ENCODE measurements around the gene REM2. TPM values are rescaled to one million over a fixed set of nuclear protein-coding genes. Genes with fewer than 3 reads are reported as not detected.

REM2 gene
- total RNA-seq, 2 experiments from 2014 or later: 1.5 to 5.7 TPM

DNA sequence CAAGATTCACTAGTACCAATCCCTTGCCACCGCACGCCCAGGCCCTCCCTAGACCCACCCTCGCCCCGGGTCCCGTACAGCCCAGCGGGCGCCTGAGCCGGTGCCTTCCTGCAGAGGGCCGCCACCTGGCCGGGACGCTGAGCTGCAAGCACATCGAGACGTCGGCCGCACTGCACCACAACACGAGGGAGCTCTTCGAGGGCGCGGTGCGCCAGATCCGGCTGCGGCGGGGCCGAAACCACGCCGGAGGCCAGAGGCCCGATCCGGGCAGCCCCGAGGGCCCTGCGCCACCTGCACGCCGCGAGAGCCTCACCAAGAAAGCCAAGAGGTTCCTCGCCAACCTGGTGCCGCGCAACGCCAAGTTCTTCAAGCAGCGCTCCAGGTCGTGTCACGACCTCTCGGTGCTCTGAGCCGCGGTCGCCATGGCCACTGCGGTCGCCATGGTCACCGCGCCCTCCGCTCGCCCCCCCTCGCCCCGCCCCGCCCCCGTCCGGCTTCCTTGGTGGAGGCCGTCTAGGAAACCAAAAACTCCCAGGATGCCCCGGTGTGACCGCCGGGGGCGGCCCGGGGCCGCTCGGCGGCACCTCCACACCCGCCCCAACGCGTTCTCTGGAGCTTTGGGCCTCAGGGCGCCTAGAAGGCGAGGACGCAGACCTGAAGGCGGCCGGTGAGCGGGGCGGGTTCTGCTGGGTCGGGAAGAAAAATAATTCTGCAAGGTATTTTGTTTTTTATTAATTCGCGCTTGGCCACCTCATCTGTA lies 3.7 kb downstream of the REM2 start:
- TF ChIP-seq, protein P1, sequence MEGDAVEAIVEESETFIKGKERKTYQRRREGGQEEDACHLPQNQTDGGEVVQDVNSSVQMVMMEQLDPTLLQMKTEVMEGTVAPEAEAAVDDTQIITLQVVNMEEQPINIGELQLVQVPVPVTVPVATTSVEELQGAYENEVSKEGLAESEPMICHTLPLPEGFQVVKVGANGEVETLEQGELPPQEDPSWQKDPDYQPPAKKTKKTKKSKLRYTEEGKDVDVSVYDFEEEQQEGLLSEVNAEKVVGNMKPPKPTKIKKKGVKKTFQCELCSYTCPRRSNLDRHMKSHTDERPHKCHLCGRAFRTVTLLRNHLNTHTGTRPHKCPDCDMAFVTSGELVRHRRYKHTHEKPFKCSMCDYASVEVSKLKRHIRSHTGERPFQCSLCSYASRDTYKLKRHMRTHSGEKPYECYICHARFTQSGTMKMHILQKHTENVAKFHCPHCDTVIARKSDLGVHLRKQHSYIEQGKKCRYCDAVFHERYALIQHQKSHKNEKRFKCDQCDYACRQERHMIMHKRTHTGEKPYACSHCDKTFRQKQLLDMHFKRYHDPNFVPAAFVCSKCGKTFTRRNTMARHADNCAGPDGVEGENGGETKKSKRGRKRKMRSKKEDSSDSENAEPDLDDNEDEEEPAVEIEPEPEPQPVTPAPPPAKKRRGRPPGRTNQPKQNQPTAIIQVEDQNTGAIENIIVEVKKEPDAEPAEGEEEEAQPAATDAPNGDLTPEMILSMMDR (conservative IDR thresholded peaks at IDR 0.05; ENCODE audit: low read length): peak; percentile 65
- TF ChIP-seq EZH2phosphoT487 (IDR thresholded peaks at IDR 0.05; ENCODE audit: borderline replicate concordance, low read depth, low read length): no peak
- H3K9me2 ChIP-seq (ENCODE audit: insufficient read depth, low read length): no peaks in the 10 kb centered on the region
- ChIA-PET POLR2A (interaction anchor here (0.6 to 7.6 kb wide), 8 partner anchors 13 to 461 kb away, joined by 3 to 65 read pairs (median 4); partner anchors contain the start of genes LRP10 and RBM23), CTCF (ENCODE audit: unreplicated experiment) (interaction anchor here (0.6 to 2.0 kb wide), 3 partner anchors 11 to 13 kb away, joined by 3 to 5 read pairs (median 3); no protein-coding TSS in a partner anchor)
- peak overlapping the region; percentile 43; the same call in 1 of the 2 replicates for H2AFZ ChIP-seq (ENCODE audit: low read length)
- H4K20me1 ChIP-seq (ENCODE audit: insufficient read depth, low read length): no peaks in the 10 kb centered on the region
- peak overlapping the region; percentile 71 for H3K4me3 ChIP-seq (ENCODE audit: low read depth, low read length, poor library complexity, severe bottlenecking)
- peaks cover 80% of the 10 kb centered on the region for H3K4me1 ChIP-seq (ENCODE audit: insufficient read depth, low read length, poor library complexity, severe bottlenecking)
- no peaks in the 10 kb centered on the region for H3K9me3 ChIP-seq (ENCODE audit: low read length)
- peak overlapping the region; percentile 79 for H3K4me2 ChIP-seq (ENCODE audit: low read length)
- DNase-seq (ENCODE audit: low spot score): peak; percentile 86
- H3K36me3 ChIP-seq (ENCODE audit: insufficient read depth, low read length): no peaks in the 10 kb centered on the region
- intact Hi-C loops (cut with micrococcal nuclease; ENCODE audit: unreplicated experiment): loop anchor here (1.0 to 5.0 kb wide), 3 partner anchors 15 to 964 kb away; partner anchors contain the start of gene LRP10
- H3K79me2 ChIP-seq (ENCODE audit: insufficient read depth, low read depth, low read length): no peaks in the 10 kb centered on the region
- H3K27ac ChIP-seq (ENCODE audit: low read depth, low read length, poor library complexity, severe bottlenecking): peak overlapping the region; percentile 96
- BruUV-seq (replicated peaks): no TSS peak

DNA sequence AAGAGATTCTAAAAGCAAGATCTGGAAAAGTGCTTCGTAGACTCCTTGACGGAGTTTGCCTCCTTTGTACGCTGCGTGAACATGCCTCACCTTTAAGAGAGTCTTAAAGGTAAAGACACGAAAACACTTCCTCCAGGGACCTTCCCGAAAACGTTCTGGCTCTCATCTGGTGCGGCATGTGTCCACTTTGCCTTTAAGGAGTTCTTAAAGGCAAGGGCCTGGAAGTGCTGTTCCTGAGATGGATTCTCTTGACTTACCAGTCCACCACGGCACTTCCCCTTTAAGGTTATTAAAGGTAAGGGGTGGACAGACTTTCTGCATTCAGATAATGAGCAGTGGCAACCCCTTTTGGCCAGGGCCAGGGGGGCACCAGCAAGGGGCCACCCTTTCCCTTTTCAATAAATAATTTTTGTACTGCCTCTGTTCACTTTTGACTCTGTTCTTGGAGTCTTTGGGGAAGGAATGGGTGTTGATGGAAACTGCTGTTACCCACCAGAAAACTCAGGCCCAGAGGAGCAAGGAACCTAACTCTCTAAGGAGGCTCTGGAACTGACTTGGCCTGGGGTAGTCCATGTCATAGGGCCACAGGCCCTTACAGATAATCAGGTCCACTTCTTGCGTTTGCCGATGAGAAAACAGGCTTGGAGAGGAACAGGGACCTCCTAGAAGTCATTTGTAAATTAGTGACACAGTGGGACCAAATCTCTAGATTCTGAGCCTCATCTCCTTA lies 4.4 kb downstream of the REM2 start:
- Histone ChIP-seq H4K20me1 (ENCODE audit: insufficient read depth, low read length) (no peaks in the 10 kb centered on the region), H3K79me2 (ENCODE audit: insufficient read depth, low read depth, low read length) (no peaks in the 10 kb centered on the region), H3K4me2 (ENCODE audit: low read length) (peak overlapping the region; percentile 79), H3K36me3 (ENCODE audit: insufficient read depth, low read length) (no peaks in the 10 kb centered on the region), H3K27ac (ENCODE audit: low read depth, low read length, poor library complexity, severe bottlenecking) (peak overlapping the region; percentile 96), H3K4me1 (ENCODE audit: insufficient read depth, low read length, poor library complexity, severe bottlenecking) (peaks cover 77% of the 10 kb centered on the region), H3K4me3 (ENCODE audit: low read depth, low read length, poor library complexity, severe bottlenecking) (peak overlapping the region; percentile 71), H2AFZ (ENCODE audit: low read length) (peak overlapping the region; percentile 43; the same call in 1 of the 2 replicates), H3K9me3 (ENCODE audit: low read length) (no peaks in the 10 kb centered on the region), H3K9me2 (ENCODE audit: insufficient read depth, low read length) (no peaks in the 10 kb centered on the region)
- TSS peak; percentile 89 for BruUV-seq (replicated peaks)
- peak; percentile 98 for DNase-seq (ENCODE audit: low spot score)
- TF ChIP-seq, protein P1 (conservative IDR thresholded peaks at IDR 0.05; ENCODE audit: low read length): no peak
- TF ChIP-seq EZH2phosphoT487 (IDR thresholded peaks at IDR 0.05; ENCODE audit: borderline replicate concordance, low read depth, low read length): no peak
- ChIA-PET POLR2A (interaction anchor here (0.6 to 7.6 kb wide), 11 partner anchors 12 to 94 kb away, joined by 4 to 65 read pairs (median 6); partner anchors contain the start of genes HAUS4, LRP10, PRMT5 and RBM23), CTCF (ENCODE audit: unreplicated experiment) (interaction anchor here (1.0 to 1.3 kb wide), 2 partner anchors 14 to 16 kb away, joined by 4 read pairs; partner anchors contain the start of gene LRP10)
- intact Hi-C loops (cut with micrococcal nuclease; ENCODE audit: unreplicated experiment): loop anchor here (1.0 to 5.0 kb wide), 3 partner anchors 16 to 965 kb away; partner anchors contain the start of gene LRP10

Measured in OCI-LY7 (cell line).